ENCODE measurements around the gene DGCR2.

GRCh38 chr22:18988958-18989357 lies 133.3 kb downstream of the DGCR2 start:
- no peak for TF ChIP-seq JUND (IDR thresholded peaks at IDR 0.05)
- TF ChIP-seq ZNF274 (IDR thresholded peaks at IDR 0.05; ENCODE audit: low read depth, low read length) = no peak
- TF ChIP-seq EGR1 (IDR thresholded peaks at IDR 0.05; ENCODE audit: low read depth) = no peak
- no peak for TF ChIP-seq MAX (IDR thresholded peaks at IDR 0.05)
- TF ChIP-seq FOSL1 (IDR thresholded peaks at IDR 0.05; ENCODE audit: low read depth) = no peak
- TF ChIP-seq CTCF (IDR thresholded peaks at IDR 0.05 in 2 of 3, conservative IDR thresholded peaks at IDR 0.05 in 1 of 3; ENCODE audit: borderline replicate concordance in 1 of 3, insufficient read depth in 1 of 3, low read depth in 2 of 3, low read length in 2 of 3) = no peak
- no peak for TF ChIP-seq RAD21 (IDR thresholded peaks at IDR 0.05; ENCODE audit: low read depth)
- TF ChIP-seq SIN3A (IDR thresholded peaks at IDR 0.05; ENCODE audit: low read depth) = no peak
- TF ChIP-seq YY1 (IDR thresholded peaks at IDR 0.05; ENCODE audit: extremely low read depth, insufficient replicate concordance, low read depth, low read length) = no peak
- no peak for TF ChIP-seq REST (IDR thresholded peaks at IDR 0.05; ENCODE audit: low read depth)
- no peak for TF ChIP-seq POLR2A (IDR thresholded peaks at IDR 0.05; ENCODE audit: borderline replicate concordance, extremely low read depth, insufficient read depth, insufficient read length)
- no peak for TF ChIP-seq EZH2 (IDR thresholded peaks at IDR 0.05)
